DND-41 (cell line): ENCODE results near the gene PSME2.

Experiments
- ATAC-seq: fragments of 200-7000 bp; cut with Tn5 transposase; 3 replicates; pipeline ENCODE4 v1.9.1; 2021; ENCODE audit warnings: low read depth; ENCODE audit not compliant: insufficient read depth
- DNase-seq: peaks from one replicate; pipeline ENCODE4 v3.0.0-alpha.2; 2020
- H2AFZ ChIP-seq: 2 replicates; pipeline ENCODE4 v1.6.0; 2012; ENCODE audit warnings: low read depth, low read length
- H3K27ac ChIP-seq: 2 replicates; pipeline ENCODE4 v1.5.1; 2012; ENCODE audit warnings: low read length, inconsistent platforms
- H3K27me3 ChIP-seq: fragments of 200-600 bp; sonication (generic); 2 replicates; pipeline ENCODE4 v1.6.0; 2012; ENCODE audit warnings: low read length, mild to moderate bottlenecking, inconsistent platforms; ENCODE audit not compliant: insufficient read depth, poor library complexity
- H3K36me3 ChIP-seq: 2 replicates; pipeline ENCODE4 v1.5.1; 2012; ENCODE audit warnings: low read length, inconsistent platforms; ENCODE audit not compliant: insufficient read depth
- H3K4me1 ChIP-seq: 2 replicates; pipeline ENCODE4 v1.5.1; 2012; ENCODE audit warnings: mild to moderate bottlenecking, low read length; ENCODE audit not compliant: insufficient read depth
- H3K4me2 ChIP-seq: 2 replicates; pipeline ENCODE4 v1.6.0; 2012; ENCODE audit warnings: mild to moderate bottlenecking, moderate library complexity, low read length, inconsistent platforms; ENCODE audit not compliant: insufficient read depth
- H3K4me3 ChIP-seq, 2 experiments: fragments of 200-600 bp in 1 of 2; shearing (Covaris generic) in 1 of 2; 2 replicates each; pipeline ENCODE4 v1.5.1; 2012 to 2016; ENCODE audit warnings: inconsistent platforms in 2 of 2, low read length in 2 of 2, mild to moderate bottlenecking in 2 of 2, low read depth in 1 of 2, moderate library complexity in 1 of 2
- H3K79me2 ChIP-seq: 2 replicates; pipeline ENCODE4 v1.6.0; 2012; ENCODE audit warnings: low read length, inconsistent platforms; ENCODE audit not compliant: insufficient read depth
- H3K9ac ChIP-seq: 2 replicates; pipeline ENCODE4 v1.6.0; 2012; ENCODE audit warnings: low read depth, mild to moderate bottlenecking, inconsistent platforms, low read length, moderate library complexity
- H3K9me3 ChIP-seq: 2 replicates; pipeline ENCODE4 v1.5.1; 2012; ENCODE audit warnings: low read length, moderate library complexity, mild to moderate bottlenecking, inconsistent platforms; ENCODE audit not compliant: insufficient read depth, severe bottlenecking
- H4K20me1 ChIP-seq: 2 replicates; pipeline ENCODE4 v1.6.0; 2012; ENCODE audit warnings: low read length; ENCODE audit not compliant: insufficient read depth
- CTCF ChIP-seq: IDR thresholded peaks from 2 replicates; pipeline ENCODE4 v1.5.1; 2012; ENCODE audit warnings: borderline replicate concordance, low read length, moderate library complexity, mild to moderate bottlenecking; ENCODE audit not compliant: poor library complexity, severe bottlenecking; ENCODE audit errors: extremely low read depth
- EZH2 ChIP-seq: IDR thresholded peaks from 3 replicates; pipeline ENCODE4 v1.6.1; 2012; ENCODE audit warnings: borderline replicate concordance, low read depth, mild to moderate bottlenecking, moderate library complexity, low read length, inconsistent platforms; ENCODE audit not compliant: severe bottlenecking

Gene PSME2

DNA sequence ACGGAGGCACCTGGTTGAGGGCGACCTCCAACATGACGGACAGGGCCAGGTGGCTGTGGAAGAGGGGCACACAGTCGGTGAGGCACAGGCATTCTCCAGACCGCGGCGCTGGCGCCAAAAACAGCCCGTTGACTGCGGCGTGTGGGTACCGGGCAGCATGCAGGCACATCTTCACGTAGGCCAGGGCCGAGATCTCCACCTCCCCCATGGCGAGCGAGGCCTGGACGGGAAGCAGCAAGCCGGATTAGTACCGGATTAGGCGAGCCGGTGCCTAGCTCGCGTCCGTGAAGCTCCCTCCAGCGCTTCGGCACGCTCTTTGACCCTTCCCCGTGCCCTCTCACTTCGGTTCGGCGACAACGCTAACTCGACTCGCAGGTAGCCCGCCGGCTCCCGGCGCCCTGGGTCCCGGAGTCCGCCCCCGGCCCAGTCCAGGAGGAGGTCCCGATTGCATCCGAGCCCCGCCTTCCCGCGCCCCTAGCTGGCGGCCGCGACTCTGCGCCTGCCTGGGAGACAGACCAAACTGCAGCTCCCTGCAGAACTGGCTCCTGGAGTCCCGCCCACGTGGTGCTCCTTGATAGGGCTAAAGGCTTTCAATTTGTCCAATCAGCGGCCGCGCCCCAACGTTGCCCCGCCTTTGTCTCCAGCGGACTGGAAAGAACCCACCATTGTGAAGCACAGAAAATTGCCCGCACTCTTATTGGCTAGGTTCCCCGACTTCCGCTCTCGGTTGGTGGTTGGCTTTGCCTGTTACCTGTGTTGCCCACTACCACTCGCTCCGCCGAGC is 5.1 kb downstream of the PSME2 start, which contains the start of gene EMC9:
EMC9 (minus strand) TSS at position 495 of the 784 bp plus-strand sequence; CDS start at position 208, 287 bp downstream.
- Histone ChIP-seq H3K9ac (peak within 1 kb of the TSS; percentile 83), H3K4me3 (peak within 1 kb of the TSS; percentile 39 to 74), H3K27ac (peak within 1 kb of the TSS; percentile 94), H3K9me3 (no peaks in the 10 kb centered on the region), H4K20me1 (peaks cover 38% of the 10 kb centered on the region; the same call in 1 of the 2 replicates), H3K4me2 (peak within 1 kb of the TSS; percentile 79), H3K27me3 (no peaks in the 10 kb centered on the region), H3K36me3 (peaks cover 62% of the 10 kb centered on the region), H3K4me1 (peaks cover 84% of the 10 kb centered on the region), H2AFZ (peak within 1 kb of the TSS; percentile 77), H3K79me2 (peaks cover 77% of the 10 kb centered on the region)
- DNase-seq = peak; percentile 100
- ATAC-seq = peak; percentile 87
- no peak for TF ChIP-seq EZH2
- peak; percentile 54 for TF ChIP-seq CTCF

DNA sequence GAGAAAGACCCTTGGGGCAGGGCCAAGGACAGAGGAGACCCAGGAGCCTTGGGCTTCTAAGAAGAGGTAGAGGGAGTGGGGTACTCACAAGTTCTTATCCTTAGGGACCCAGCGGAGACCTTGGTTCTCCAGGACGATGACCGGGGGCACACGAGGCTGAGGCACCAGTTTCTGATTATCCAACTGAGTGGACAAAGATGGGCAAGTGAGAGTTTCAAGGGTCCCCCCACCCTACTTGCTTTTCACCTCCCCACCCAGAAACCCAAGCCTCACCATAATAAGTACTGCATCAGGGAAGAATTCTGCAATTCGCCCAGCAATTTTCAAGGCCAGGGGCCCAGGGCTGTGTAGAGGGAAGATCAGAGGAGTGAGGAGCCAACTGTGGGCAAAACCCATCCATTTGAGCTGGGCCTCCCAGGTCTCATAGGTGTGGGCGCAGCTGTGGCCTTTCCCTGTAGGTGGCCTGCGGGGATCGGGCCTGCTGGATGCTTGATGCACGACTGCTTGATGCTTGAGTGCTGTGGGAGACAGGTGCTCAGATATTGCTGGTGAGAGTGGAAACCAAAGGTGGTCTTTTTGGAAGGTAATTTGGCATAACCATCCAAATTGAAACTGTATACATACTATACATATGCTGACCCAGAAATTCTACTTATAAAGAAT is 7.0 kb downstream of the PSME2 start:
- Histone ChIP-seq H3K4me3 (peak overlapping the region in 1 of 2 experiments; percentile 74; a peak in 2 of 4 replicates), H3K9ac (peak overlapping the region; percentile 19; the same call in 1 of the 2 replicates)

GRCh38 chr14:24138396-24139271 is 7.8 kb downstream of the PSME2 start:
- H3K9ac ChIP-seq = peak overlapping the region; percentile 10; the same call in 1 of the 2 replicates
- H3K79me2 ChIP-seq = peaks cover 54% of the 10 kb centered on the region
- H3K36me3 ChIP-seq = peaks cover 44% of the 10 kb centered on the region
- peak overlapping the region; percentile 74; the same call in 1 of the 2 replicates for H3K4me2 ChIP-seq
- H3K4me1 ChIP-seq = peaks cover 67% of the 10 kb centered on the region
- no peak for DNase-seq
- no peak for ATAC-seq
- no peak overlapping the region for H3K27ac ChIP-seq
- no peak overlapping the region for H2AFZ ChIP-seq
- no peaks in the 10 kb centered on the region for H3K27me3 ChIP-seq
- peak overlapping the region in 1 of 2 experiments; percentile 95; a peak in 2 of 4 replicates for H3K4me3 ChIP-seq
- H3K9me3 ChIP-seq = no peaks in the 10 kb centered on the region
- TF ChIP-seq CTCF (no peak), EZH2 (no peak)
- H4K20me1 ChIP-seq = peaks cover 32% of the 10 kb centered on the region; the same call in 1 of the 2 replicates

More for the DNA sequence above, 7.0 kb downstream of the PSME2 start:
- Histone ChIP-seq H3K27me3 (no peaks in the 10 kb centered on the region), H2AFZ (no peak overlapping the region), H3K36me3 (peaks cover 51% of the 10 kb centered on the region), H4K20me1 (peaks cover 32% of the 10 kb centered on the region; the same call in 1 of the 2 replicates), H3K4me1 (peaks cover 73% of the 10 kb centered on the region), H3K9me3 (no peaks in the 10 kb centered on the region), H3K4me2 (peak overlapping the region; percentile 74), H3K79me2 (peaks cover 61% of the 10 kb centered on the region), H3K27ac (peak overlapping the region; percentile 20; the same call in 1 of the 2 replicates)
- DNase-seq (no peak), ATAC-seq (no peak)
- no peak for TF ChIP-seq CTCF
- no peak for TF ChIP-seq EZH2
